Medulla oblongata (tissue), 1 donor: ENCODE results near the gene TK2.

Experiments used
- DNase-seq: peaks from one replicate; pipeline ENCODE4 v3.0.0-alpha.2; 2015; ENCODE audit errors: extremely low spot score

The TK2 gene

DNA sequence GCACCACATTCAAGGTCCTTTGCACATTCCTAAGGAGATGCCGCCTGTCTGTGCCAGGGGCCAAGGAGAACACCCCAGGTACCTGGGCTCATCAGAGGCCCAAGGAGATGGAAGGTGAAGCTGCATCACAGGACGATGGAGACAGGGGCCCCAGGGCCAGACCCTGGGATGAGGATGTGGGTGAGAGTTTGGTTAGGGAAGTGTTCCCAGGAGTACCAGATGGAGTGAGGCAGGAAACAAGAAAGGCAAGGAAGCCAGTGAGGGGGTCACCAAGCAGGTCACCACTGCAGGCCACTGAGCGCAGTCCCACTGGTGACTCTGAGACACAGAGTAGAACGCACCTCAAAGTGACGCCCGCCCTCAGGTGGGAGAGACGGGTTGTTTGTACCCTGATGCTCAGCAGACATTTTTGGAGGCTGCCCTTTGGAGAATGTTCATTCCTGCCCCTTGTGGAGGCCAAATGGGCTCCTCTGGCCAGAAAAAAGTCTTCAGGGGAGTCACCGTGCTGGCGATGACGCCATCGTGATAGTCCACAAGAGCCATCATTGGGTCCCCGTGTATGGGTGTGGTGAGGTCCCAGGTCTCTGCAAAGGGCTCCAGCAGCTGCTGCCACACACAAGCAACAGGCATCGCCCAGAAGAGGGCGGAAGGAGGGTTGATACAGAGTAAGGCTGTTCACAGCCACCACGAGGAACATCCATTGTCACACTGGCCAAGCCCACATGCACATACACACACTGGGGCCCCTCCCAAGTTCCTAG, 65.3 kb downstream of the TK2 start:
- DNase-seq: no peak

DNA sequence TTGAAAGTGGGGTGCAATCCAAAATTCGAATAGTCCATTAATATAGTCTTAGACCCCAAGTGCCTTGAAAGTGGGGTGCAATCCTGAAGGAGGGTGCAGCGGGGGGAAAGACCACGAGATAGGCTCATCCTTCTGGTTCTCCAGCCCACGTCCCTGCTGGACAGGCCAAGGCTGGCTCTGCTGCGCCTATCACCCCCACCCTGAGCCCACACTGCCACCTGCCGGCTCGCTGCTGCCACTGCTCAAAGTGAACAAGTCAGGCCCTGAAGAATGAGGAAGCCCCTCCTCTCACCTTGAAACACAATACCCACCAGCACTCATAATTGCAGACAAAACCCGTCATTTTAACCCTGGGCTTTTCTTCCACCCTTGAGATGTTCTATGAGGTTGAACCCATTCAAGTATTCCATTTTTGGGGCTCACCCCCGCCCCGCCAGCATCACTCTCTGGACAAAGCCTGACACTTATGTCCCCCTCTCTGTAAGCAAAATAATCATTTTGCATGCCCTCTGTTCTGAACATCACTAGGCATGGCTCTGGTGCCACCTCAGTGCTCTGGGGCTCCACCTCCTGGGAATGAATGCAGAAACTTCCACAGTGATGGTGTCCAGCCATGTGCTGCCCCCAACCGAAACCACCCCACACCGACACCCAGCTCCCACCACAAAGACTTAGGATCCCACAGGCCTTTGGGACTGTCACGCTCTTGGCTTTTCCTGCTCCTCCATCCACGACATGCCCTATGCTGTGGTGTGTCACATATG, 66.1 kb downstream of the TK2 start:
- DNase-seq: peak; percentile 79

DNA sequence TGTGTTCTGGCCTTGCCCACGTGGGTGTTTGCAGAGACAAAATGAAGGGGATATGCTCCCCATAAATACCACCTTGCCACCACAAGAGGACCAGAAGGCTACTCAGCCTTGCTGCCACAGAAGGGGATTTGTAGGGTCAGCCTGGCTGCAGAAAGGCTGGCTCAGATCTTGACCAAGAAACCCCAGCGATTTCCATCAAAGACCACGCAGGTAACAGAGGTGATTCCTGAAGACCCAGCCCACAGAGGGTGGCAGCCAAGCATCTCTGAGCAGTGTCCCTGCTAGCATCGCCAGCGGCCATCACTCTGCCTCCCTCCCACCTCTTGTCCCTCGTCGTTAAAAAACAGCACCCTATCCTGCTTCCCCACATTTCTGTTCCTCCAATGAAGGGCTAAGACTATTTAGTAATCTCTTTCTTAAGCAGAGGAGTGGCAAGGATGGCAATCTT, 68.0 kb downstream of the TK2 start:
- DNase-seq: no peak

DNA sequence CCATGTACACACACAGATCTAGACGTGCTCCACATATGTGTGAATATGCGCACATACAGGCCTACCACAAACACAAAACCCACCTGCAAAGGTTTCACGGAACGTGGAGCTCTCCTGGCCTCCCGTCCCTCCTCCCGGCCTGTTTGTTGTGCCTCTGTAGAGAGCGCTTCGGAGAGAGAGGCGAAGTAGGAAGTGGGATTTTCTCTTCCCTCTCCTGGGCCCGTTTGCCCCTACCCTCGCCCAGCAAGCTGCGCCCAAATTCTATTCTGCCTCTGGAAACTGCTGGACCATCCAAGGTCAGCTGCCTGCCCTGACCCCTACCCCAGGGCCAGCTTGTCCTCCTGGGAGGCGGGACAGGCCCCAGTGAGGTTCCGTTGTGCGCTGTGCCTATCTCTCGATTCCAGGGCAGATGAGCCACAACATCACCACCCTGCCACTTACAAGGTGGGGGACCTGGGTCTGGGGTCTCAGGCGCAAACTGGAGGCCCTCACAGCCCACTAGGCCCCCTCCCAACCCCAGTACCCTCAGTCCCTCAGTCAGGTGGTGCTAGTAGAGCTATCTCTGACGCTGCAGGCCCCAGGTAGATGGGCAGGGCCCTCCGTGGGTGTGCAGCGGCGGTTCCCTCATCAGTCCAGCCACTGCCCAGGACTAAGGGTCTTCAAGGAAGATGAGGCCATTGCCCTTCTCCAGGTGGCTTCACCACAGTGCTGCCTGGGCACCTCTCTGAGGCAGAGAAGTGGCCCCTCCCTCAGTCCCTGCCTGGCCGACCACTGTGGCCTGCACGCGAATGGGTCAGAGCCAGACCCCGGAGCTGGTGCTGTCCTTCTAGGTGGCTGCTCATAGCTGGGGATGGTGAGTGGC, 68.6 kb downstream of the TK2 start:
- no peak for DNase-seq

DNA sequence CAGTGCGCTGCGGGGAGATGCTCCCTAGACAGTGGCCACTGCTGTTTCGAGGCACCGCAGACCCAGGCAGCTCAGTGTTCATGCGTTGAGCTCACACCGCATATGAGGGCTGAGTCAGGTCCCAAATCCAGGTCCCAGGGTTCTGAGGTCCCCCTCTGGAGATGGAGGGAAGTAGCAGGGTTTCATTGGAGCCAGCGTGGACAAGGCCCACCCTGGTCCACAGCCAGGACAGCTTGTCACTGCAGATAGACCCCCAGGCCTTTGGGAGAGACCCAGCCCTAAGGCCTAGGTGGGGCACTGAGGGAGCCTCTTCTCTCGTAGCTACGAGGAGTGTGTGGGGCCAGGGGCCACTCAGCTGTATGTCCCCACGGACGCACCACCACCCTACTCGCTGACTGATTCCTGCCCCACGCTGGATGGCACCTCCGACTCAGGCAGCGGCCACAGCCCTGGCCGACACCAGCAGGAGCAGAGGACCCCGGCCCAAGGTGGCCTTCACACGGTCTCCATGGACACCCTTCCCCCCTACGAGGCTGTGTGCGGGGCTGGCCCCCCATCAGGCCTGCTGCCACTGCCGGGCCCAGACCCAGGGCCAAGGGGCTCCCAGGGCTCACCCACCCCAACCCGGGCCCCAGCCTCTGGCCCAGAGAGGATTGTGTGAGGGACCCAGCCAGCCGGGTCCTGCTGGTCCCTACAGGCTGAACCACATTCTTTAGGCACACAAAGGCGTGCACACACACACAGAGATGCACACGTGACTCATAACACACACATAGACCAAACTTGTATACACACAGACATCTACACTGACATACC, 69.4 kb downstream of the TK2 start:
- no peak for DNase-seq

DNA sequence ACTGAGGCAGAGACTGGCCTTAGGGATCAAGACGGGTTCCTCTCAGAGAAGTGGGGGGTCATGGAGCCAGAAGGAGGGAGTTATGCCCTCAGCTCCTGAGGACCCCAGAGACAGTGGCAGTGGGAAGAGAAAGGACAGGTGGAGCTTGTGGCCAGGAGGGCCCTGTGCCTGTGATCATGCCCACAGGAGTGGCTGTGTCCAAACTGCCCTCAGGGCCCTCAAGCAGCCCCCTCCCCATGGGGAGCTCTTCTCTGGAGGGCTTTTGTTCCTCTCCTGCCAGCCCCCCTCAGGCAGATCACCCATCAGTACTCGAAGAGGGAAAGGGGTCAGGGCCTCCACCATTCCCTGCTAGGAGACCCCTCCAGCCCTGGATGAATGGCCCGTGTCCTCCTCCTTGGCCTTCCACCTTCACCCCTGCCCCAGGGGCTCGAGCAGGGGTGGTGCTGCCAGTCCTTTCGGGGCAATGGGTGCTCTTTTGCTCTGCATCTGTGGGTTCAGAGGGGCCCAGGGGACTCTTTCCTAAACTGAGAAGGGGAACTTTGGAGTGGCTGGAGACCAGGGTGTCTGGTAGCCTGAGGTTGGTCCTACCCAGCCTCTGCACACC, 70.2 kb downstream of the TK2 start:
- no peak for DNase-seq

DNA sequence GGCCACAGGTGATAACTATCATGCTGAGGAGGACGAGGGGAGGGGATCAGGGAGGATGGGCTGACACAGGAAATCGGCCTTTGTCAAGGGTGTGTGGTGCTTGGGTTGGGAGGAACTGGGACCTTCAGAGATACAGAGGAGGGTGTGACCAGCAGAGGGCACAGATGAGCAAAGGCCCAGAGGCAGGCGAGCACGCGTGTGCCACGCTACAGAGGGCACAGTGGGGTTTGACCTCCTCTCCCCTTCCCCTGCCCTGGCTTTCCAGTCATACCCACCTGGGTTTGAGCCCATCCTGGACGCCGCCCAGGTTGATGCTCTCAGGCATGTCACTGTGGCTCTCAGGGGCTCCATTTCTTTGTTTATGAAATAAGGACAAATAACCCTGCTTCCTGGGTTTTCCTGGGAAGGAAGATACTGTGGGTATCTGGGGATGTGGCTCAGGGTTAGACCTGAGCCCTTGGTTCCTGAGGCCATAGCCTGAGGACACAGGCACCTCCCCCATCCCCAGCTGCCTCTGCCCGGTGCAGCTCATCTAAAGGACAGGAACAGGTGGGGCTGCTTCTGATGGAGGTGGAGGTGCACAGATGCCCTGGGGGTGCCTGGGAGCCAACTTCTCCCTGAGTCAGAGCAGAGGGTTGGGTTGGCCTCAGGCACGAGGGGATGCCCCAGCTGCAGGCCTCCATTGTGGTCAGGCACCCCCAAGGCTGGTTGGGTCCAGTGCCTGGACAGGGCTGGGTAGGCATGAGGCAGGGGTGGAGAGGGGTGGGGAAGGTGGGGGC, 71.0 kb downstream of the TK2 start:
- peak; percentile 79 for DNase-seq

DNA sequence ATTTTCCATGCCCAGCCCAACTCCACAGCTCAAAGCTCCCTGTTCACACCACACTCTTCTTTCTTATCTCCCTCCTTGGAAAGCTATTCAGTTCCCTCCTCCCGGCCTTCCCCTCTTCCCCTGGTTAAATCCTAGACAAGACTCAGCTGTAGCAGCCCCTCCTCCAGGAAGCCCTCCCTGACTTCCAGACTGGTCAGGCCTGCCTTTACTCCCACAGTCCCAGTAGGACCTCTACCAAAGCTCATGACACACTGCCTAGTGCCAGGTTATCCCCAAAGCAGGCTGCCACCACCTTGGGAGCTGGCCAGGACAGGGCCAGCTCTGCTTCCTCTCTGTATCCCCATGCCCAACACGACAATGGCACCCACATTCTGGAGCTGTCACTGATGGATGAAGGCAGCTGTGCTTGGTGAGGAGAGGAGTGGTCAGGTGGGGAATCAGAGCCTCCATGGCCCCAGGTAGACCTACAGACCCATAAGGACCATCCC, 72.8 kb downstream of the TK2 start:
- no peak for DNase-seq

DNA sequence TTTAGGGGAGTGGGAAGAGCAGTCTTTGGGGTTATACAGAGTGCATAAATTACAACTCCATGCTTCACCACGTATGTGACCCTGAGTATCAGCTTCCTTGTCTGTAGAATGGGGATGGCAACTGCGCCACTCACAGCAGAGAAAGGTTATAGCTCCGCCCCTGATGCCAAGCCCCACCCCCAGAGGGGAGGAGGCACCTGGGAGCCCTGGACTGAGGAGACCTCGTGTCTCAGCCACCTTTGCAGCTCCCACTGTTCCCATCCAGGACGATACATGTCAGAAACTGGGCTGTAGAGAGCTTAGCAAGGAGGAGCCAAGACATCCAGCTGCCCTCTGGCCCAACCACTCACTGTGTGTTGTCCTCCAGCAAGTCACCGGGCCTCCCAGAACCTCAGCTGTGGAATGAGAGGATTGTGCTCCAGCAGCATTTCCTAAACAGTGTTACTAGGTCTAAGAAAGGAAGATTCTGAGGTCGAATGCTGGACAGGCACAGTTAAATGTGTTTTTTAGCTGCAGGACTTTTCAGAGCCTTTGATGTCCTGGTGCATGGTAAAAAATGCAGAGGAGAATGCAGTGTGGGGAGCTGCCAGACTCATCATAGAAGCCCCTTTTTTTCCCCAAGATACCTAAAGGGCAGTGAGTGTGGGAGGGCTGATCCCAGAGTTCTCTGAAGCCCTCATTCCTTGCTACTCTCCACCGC, 73.4 kb downstream of the TK2 start:
- DNase-seq: no peak

DNA sequence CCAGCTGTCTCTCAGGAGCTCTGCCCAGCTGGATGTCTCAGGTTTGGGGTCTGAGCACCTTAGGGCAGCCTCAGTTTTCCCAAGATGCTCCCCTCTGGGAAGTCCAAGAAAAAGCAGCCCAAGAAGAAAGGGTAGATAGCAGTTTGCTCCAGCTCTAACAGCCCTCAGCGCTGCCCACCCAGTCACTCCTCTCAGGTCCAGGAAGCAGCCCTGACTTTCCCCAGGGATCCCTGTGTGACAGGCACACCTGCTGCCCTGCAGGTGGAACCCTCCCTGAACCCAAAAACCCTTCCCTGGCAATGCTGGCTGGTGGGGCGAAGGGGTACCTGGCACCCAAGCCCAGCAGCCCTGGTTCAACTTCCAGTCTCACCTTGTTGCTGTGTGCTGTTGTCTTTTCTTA, 74.7 kb downstream of the TK2 start:
- no peak for DNase-seq

DNA sequence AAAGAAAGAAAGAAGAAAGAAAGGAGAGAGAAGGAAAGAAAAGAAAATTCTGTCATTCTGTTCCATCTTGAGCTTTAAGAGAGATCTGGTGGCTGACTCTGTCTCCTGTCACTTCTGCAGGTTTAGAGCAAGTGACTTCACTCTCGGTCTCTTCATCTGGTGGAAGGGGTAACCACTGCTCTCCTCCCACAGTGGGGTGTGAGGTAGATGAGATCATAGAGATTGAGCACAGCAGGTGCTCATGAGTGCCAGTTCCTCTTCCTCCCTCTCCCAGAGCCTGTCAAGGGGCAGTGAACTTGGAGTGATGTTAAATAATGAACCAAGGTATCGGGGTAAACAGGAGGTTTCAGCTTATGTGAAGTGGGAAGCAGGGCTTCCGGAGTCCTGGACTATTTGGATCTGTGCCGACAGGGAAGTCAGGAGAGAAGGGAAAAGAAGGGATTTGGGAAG, 75.1 kb downstream of the TK2 start:
- DNase-seq: no peak

DNA sequence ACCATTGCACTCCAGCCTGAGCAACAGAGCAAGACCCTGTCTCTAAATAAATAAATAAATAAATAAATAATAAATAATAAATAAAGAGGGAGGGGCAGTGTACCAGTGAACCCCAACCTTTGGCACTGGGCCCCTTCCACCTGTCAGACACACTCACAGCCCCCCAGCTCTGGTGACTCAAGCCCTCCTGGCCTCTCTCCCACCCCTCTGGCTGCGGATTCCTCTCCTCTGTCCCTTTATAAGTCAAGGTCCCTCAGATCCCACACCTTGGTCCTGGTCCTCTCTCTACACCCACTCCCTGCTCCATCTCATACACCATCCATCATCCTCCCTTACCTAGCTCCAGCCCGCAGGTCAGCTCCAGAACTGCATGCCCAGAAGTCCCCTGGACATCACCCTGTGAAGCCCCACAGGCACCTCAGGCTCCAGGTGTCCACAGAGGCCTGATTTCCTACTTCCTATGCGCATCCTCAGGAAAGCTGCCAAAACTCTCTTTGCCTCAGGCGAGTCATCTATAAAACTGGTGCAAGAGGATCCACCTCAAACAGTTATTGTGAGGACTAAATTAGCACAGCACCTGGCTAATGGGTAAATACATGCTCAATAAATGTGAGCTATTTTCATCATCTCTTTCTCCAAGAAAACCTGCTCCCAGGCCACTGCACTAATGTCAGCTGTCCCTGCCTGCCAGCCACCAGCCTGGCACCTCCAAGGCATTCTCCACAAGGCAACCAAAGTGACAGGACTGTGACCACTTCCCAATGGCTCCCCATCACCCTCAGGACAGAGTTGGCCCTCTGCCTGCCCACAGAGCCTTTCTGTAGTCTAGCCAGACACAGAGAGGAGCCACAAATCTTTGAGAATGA, 76.0 kb downstream of the TK2 start:
- DNase-seq: no peak

DNA sequence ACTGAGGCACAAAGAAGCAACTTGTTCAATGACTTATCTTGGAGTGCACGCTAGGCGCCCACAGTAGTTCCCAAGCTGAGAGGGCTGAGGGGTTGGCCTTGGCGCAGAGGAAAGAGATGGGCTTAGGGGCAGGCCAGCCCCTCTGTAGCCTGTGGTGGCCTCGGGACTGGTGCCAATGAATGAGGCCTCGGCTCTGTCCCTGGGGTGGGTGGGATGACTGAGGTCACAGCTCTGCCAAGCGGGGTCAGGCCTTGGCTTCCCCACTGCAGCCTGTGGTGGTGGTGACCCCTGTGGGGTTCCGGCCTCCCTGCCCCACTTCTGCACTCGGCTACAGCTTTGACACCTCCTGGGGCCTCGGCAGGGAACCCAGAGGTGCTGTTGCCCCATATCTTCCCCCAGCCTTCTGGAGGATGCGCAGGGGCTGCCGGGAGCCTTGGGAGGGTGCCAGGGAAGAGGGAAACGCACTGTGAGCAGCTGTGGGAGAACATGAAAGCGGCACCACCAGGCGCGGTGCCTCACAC, 76.8 kb downstream of the TK2 start:
- DNase-seq: no peak

DNA sequence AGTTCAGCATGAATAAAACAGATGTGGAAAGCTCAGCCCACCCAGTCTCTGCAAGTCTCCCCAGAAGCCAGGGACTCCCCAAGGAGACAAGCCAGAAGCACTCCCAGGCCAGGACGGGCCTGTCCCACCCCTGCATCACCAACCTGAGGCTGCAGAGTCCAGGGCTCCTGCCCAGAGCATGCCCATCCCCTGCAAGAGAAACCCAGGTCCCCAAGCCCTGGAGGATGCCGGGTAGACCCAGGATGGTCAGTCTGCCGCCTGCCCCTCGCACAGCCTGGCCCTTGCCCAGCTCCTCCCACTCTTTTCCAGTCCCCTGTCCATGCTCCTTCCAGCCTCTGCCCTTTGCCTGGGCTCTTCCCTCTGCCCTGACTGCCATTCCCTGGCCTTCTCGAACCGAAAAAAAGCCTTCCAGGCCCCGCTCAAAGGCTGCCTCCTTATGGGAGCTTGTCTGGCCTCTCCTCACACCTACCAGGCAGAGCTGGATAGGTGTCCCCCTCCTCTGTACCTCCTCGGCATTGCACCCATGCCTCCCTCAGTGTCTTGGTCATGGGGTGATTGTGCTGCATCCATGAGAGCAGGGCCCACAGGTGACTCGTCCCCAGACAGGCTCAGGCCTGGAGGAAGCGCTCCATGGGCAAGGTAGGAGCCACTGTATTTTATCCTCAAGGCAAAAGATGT, 78.1 kb downstream of the TK2 start:
- no peak for DNase-seq

DNA sequence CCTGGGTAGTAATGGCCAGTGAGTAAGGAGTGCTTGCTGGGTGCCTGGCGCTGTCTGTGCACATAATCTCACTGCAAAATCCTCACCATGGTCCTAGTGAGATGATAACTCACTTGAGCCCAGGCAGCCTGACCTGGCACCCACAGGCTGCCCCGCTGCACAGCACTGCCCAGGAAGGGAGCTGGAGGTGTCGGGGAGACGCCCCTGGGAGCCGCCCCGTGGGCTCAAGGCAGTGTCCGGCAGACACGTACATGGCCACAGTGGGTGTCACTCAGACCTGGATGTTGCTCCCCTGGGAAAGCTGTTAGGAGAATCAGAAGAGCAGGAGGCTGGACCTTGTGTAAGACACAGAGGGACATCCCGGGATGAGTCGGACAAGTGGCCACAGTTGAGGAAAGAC, 78.7 kb downstream of the TK2 start:
- DNase-seq: no peak

DNA sequence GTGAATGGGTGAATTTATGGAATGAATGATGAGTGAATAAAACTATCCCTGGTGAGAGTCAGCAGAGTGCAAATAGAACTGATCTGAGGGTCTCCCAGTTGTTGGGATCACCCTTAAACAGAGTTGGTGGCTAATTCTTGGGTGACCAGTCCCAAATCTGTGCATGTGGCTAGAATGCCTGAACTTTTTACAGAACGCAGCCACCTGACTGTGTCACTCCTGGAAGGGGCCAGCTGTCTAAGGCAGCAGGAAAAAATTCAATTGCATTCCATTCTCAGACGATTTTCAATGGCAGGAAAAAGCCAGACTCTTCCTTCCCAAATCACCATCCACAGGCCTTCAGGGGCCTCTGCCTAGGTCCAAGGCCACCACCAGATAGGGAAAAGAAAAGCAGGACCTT, 79.4 kb downstream of the TK2 start:
- DNase-seq: no peak

DNA sequence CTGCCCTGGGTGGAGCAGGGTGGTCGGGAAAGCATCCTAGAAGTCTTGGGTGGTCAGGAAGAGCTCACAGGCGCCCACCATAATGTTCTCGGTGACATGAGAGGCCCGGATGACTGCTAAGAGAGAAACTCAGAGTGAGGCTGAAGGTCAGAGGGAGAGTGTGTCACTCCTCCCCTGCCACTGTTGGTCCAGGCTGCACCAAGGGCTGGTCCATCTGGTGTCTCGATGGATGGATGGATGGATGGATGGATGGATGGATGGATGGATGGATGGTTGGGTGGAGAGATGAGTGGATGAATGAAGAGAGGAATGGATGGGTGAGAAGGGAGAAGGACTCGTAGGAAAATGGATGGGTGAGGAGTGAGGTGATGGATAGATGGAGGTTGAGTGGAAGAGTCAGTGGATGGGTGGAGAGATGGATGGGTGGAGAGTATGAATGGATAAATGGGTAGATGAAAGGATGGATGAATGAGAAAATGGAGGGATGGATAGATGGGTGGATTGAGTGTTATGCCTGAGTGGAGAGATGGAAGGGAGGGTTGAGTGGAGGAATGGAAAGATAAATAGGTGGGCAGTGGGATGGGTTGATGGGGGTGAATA, 79.9 kb downstream of the TK2 start:
- DNase-seq: no peak
